SU-DHL-6 (cell line): Measurements from ENCODE around the gene SMARCA4.
"Not testable (repeated sequence)": the region's sequence is repeated elsewhere in the genome, so short reads cannot be mapped to it uniquely, and the experiment has no call there.

Experiments
- CTCF ChIP-seq: fragments of 200-600 bp; sonication (generic); IDR thresholded peaks from one replicate; pipeline ENCODE4 v1.5.1; 2017; ENCODE audit warnings: antibody characterized with exemption, mild to moderate bottlenecking, low read length, moderate library complexity; ENCODE audit not compliant: insufficient read depth, poor library complexity, severe bottlenecking
- EZH2phosphoT487 ChIP-seq: fragments of 200-600 bp; sonication (generic), shearing (Covaris generic); conservative IDR thresholded peaks from 2 replicates; pipeline ENCODE4 v1.6.1; 2018; ENCODE audit warnings: mild to moderate bottlenecking, antibody characterized with exemption, low read length, moderate library complexity, mixed read lengths

GRCh38 chr19:10992174-10992573 lies 31.3 kb downstream of the SMARCA4 start:
- TF ChIP-seq CTCF, EZH2phosphoT487: not testable (repeated sequence)
